Measurements from ENCODE around the gene APOC3. TPM values are rescaled to one million over a fixed set of nuclear protein-coding genes. Genes with fewer than 3 reads are reported as not detected.

Gene APOC3
- total RNA-seq, 1 donor from 2014 or later, result not detected

- peak overlapping the region in 1 of 3 donors; percentile 33 for H3K9ac ChIP-seq (ENCODE audit: low read depth in 1 of 3, low read length in 3 of 3)
- H3K27ac ChIP-seq (ENCODE audit: low read depth, low read length), result no peak overlapping the region
- H3K36me3 ChIP-seq (ENCODE audit: control insufficient read depth in 3 of 3, insufficient read depth in 3 of 3, low read length in 3 of 3), result peaks cover 0 to 3% (median 3%) of the 10 kb centered on the region in 3 donors
- H3K9me3 ChIP-seq (ENCODE audit: control insufficient read depth in 3 of 3, low read length in 3 of 3), result no peaks in the 10 kb centered on the region
- peaks cover 20 to 29% (median 21%) of the 10 kb centered on the region in 3 donors for H3K4me1 ChIP-seq (ENCODE audit: control insufficient read depth in 3 of 3, insufficient read depth in 3 of 3, low read length in 3 of 3)
- H3K27me3 ChIP-seq (ENCODE audit: control insufficient read depth in 3 of 3, insufficient read depth in 3 of 3, low read length in 3 of 3), result peaks cover 0 to 3% (median 0%) of the 10 kb centered on the region in 3 donors
- peak overlapping the region; percentile 45 to 62 (median 55) for H3K4me3 ChIP-seq (ENCODE audit: low read length in 3 of 3)
Observed at GRCh38 chr11:116791002-116791812, 38.5 kb upstream of the APOC3 start.

- peak within 1 kb of the TSS in 1 of 3 donors; percentile 33 for H3K9ac ChIP-seq (ENCODE audit: low read depth in 1 of 3, low read length in 3 of 3)
- peaks cover 0 to 3% (median 0%) of the 10 kb centered on the region in 3 donors for H3K27me3 ChIP-seq (ENCODE audit: control insufficient read depth in 3 of 3, insufficient read depth in 3 of 3, low read length in 3 of 3)
- H3K4me3 ChIP-seq (ENCODE audit: low read length in 3 of 3), result peak within 1 kb of the TSS; percentile 45 to 62 (median 55)
- H3K36me3 ChIP-seq (ENCODE audit: control insufficient read depth in 3 of 3, insufficient read depth in 3 of 3, low read length in 3 of 3), result no peaks in the 10 kb centered on the region
- H3K4me1 ChIP-seq (ENCODE audit: control insufficient read depth in 3 of 3, insufficient read depth in 3 of 3, low read length in 3 of 3), result peaks cover 18 to 24% (median 20%) of the 10 kb centered on the region in 3 donors
- H3K27ac ChIP-seq (ENCODE audit: low read depth, low read length), result no peak within 1 kb of the TSS
- no peaks in the 10 kb centered on the region for H3K9me3 ChIP-seq (ENCODE audit: control insufficient read depth in 3 of 3, low read length in 3 of 3)
Observed at GRCh38 chr11:116791813-116792143, 37.9 kb upstream of the APOC3 start, which contains the start of gene APOA5. APOA5 (minus strand) TSS chr11:116791879; CDS start chr11:116791860, 19 bp downstream.

GRCh38 chr11:116792144-116792868 lies 37.4 kb upstream of the APOC3 start:
- Histone ChIP-seq H3K9me3 (ENCODE audit: control insufficient read depth in 3 of 3, low read length in 3 of 3) (no peaks in the 10 kb centered on the region), H3K36me3 (ENCODE audit: control insufficient read depth in 3 of 3, insufficient read depth in 3 of 3, low read length in 3 of 3) (no peaks in the 10 kb centered on the region), H3K27ac (ENCODE audit: low read depth, low read length) (no peak overlapping the region), H3K27me3 (ENCODE audit: control insufficient read depth in 3 of 3, insufficient read depth in 3 of 3, low read length in 3 of 3) (peaks cover 0 to 3% (median 0%) of the 10 kb centered on the region in 3 donors), H3K4me3 (ENCODE audit: low read length in 3 of 3) (no peak overlapping the region), H3K9ac (ENCODE audit: low read depth in 1 of 3, low read length in 3 of 3) (no peak overlapping the region), H3K4me1 (ENCODE audit: control insufficient read depth in 3 of 3, insufficient read depth in 3 of 3, low read length in 3 of 3) (peaks cover 13 to 18% (median 15%) of the 10 kb centered on the region in 3 donors)

GRCh38 chr11:116792869-116793771 lies 36.6 kb upstream of the APOC3 start:
- H3K36me3 ChIP-seq (ENCODE audit: control insufficient read depth in 3 of 3, insufficient read depth in 3 of 3, low read length in 3 of 3), result no peaks in the 10 kb centered on the region
- no peak overlapping the region for H3K27ac ChIP-seq (ENCODE audit: low read depth, low read length)
- peaks cover 0 to 3% (median 0%) of the 10 kb centered on the region in 3 donors for H3K27me3 ChIP-seq (ENCODE audit: control insufficient read depth in 3 of 3, insufficient read depth in 3 of 3, low read length in 3 of 3)
- H3K9ac ChIP-seq (ENCODE audit: low read depth in 1 of 3, low read length in 3 of 3), result no peak overlapping the region
- H3K4me1 ChIP-seq (ENCODE audit: control insufficient read depth in 3 of 3, insufficient read depth in 3 of 3, low read length in 3 of 3), result peaks cover 11 to 15% (median 13%) of the 10 kb centered on the region in 3 donors
- no peaks in the 10 kb centered on the region for H3K9me3 ChIP-seq (ENCODE audit: control insufficient read depth in 3 of 3, low read length in 3 of 3)
- H3K4me3 ChIP-seq (ENCODE audit: low read length in 3 of 3), result no peak overlapping the region

GRCh38 chr11:116793772-116794097 lies 36.0 kb upstream of the APOC3 start:
- H3K4me1 ChIP-seq (ENCODE audit: control insufficient read depth in 3 of 3, insufficient read depth in 3 of 3, low read length in 3 of 3), result peaks cover 5 to 10% (median 7%) of the 10 kb centered on the region in 3 donors
- H3K27ac ChIP-seq (ENCODE audit: low read depth, low read length), result no peak overlapping the region
- no peaks in the 10 kb centered on the region for H3K9me3 ChIP-seq (ENCODE audit: control insufficient read depth in 3 of 3, low read length in 3 of 3)
- H3K4me3 ChIP-seq (ENCODE audit: low read length in 3 of 3), result no peak overlapping the region
- no peaks in the 10 kb centered on the region for H3K36me3 ChIP-seq (ENCODE audit: control insufficient read depth in 3 of 3, insufficient read depth in 3 of 3, low read length in 3 of 3)
- H3K27me3 ChIP-seq (ENCODE audit: control insufficient read depth in 3 of 3, insufficient read depth in 3 of 3, low read length in 3 of 3), result peaks cover 0 to 3% (median 0%) of the 10 kb centered on the region in 3 donors
- no peak overlapping the region for H3K9ac ChIP-seq (ENCODE audit: low read depth in 1 of 3, low read length in 3 of 3)

GRCh38 chr11:116794851-116795250 lies 34.9 kb upstream of the APOC3 start:
- Histone ChIP-seq H3K9me3 (ENCODE audit: control insufficient read depth in 3 of 3, low read length in 3 of 3) (no peaks in the 10 kb centered on the region), H3K4me1 (ENCODE audit: control insufficient read depth in 3 of 3, insufficient read depth in 3 of 3, low read length in 3 of 3) (peaks cover 5 to 10% (median 7%) of the 10 kb centered on the region in 3 donors), H3K9ac (ENCODE audit: low read depth in 1 of 3, low read length in 3 of 3) (no peak overlapping the region), H3K27ac (ENCODE audit: low read depth, low read length) (no peak overlapping the region), H3K27me3 (ENCODE audit: control insufficient read depth in 3 of 3, insufficient read depth in 3 of 3, low read length in 3 of 3) (peaks cover 0 to 3% (median 0%) of the 10 kb centered on the region in 3 donors), H3K4me3 (ENCODE audit: low read length in 3 of 3) (no peak overlapping the region), H3K36me3 (ENCODE audit: control insufficient read depth in 3 of 3, insufficient read depth in 3 of 3, low read length in 3 of 3) (no peaks in the 10 kb centered on the region)

- Histone ChIP-seq H3K27ac (ENCODE audit: low read depth, low read length) (no peak overlapping the region), H3K27me3 (ENCODE audit: control insufficient read depth in 3 of 3, insufficient read depth in 3 of 3, low read length in 3 of 3) (peaks cover 0 to 2% (median 0%) of the 10 kb centered on the region in 3 donors), H3K9ac (ENCODE audit: low read depth in 1 of 3, low read length in 3 of 3) (no peak overlapping the region), H3K4me1 (ENCODE audit: control insufficient read depth in 3 of 3, insufficient read depth in 3 of 3, low read length in 3 of 3) (peaks cover 1 to 3% (median 2%) of the 10 kb centered on the region in 3 donors), H3K4me3 (ENCODE audit: low read length in 3 of 3) (no peak overlapping the region), H3K36me3 (ENCODE audit: control insufficient read depth in 3 of 3, insufficient read depth in 3 of 3, low read length in 3 of 3) (no peaks in the 10 kb centered on the region), H3K9me3 (ENCODE audit: control insufficient read depth in 3 of 3, low read length in 3 of 3) (no peaks in the 10 kb centered on the region)
Observed at GRCh38 chr11:116796548-116796947, 33.2 kb upstream of the APOC3 start.

GRCh38 chr11:116797816-116798215 lies 31.9 kb upstream of the APOC3 start:
- H3K27me3 ChIP-seq (ENCODE audit: control insufficient read depth in 3 of 3, insufficient read depth in 3 of 3, low read length in 3 of 3), result peaks cover 0 to 2% (median 0%) of the 10 kb centered on the region in 3 donors
- no peak overlapping the region for H3K4me3 ChIP-seq (ENCODE audit: low read length in 3 of 3)
- H3K9ac ChIP-seq (ENCODE audit: low read depth in 1 of 3, low read length in 3 of 3), result no peak overlapping the region
- H3K4me1 ChIP-seq (ENCODE audit: control insufficient read depth in 3 of 3, insufficient read depth in 3 of 3, low read length in 3 of 3), result no peaks in the 10 kb centered on the region
- no peaks in the 10 kb centered on the region for H3K36me3 ChIP-seq (ENCODE audit: control insufficient read depth in 3 of 3, insufficient read depth in 3 of 3, low read length in 3 of 3)
- no peaks in the 10 kb centered on the region for H3K9me3 ChIP-seq (ENCODE audit: control insufficient read depth in 3 of 3, low read length in 3 of 3)
- no peak overlapping the region for H3K27ac ChIP-seq (ENCODE audit: low read depth, low read length)

- Histone ChIP-seq H3K27me3 (ENCODE audit: control insufficient read depth in 3 of 3, insufficient read depth in 3 of 3, low read length in 3 of 3) (peaks cover 0 to 2% (median 0%) of the 10 kb centered on the region in 3 donors), H3K9me3 (ENCODE audit: control insufficient read depth in 3 of 3, low read length in 3 of 3) (no peaks in the 10 kb centered on the region), H3K27ac (ENCODE audit: low read depth, low read length) (no peak overlapping the region), H3K4me3 (ENCODE audit: low read length in 3 of 3) (no peak overlapping the region), H3K36me3 (ENCODE audit: control insufficient read depth in 3 of 3, insufficient read depth in 3 of 3, low read length in 3 of 3) (no peaks in the 10 kb centered on the region), H3K4me1 (ENCODE audit: control insufficient read depth in 3 of 3, insufficient read depth in 3 of 3, low read length in 3 of 3) (no peaks in the 10 kb centered on the region), H3K9ac (ENCODE audit: low read depth in 1 of 3, low read length in 3 of 3) (no peak overlapping the region)
Observed at GRCh38 chr11:116798368-116798767, 31.3 kb upstream of the APOC3 start.
